Activated naive CD4-positive, alpha-beta T cell (primary cell): ENCODE data around the gene SELENOK.

Source experiments
- DNase-seq, 4 experiments: peaks; one replicate each; lab custom pipeline; 2025; lab: John Stamatoyannopoulos, UW

SELENOK gene

GRCh38 chr3:53842436-53843194, 49.0 kb downstream of the SELENOK start:
- DNase-seq = no peak

- no peak for DNase-seq
These were observed 50.4 kb downstream of the SELENOK start for GRCh38 chr3:53841296-53841695.

- DNase-seq = no peak
These were observed 54.3 kb downstream of the SELENOK start for GRCh38 chr3:53837331-53837730.

GRCh38 chr3:53836084-53836872, 55.4 kb downstream of the SELENOK start:
- DNase-seq = no peak

- DNase-seq = no peak
These were observed 56.4 kb downstream of the SELENOK start for GRCh38 chr3:53835257-53835656.

- DNase-seq = no peak
These were observed 57.1 kb downstream of the SELENOK start for GRCh38 chr3:53834429-53835095.
